Measurements from ENCODE around the gene TRIO. TPM values are rescaled to one million over a fixed set of nuclear protein-coding genes. Genes with fewer than 3 reads are reported as not detected.

The TRIO gene
- total RNA-seq, 2 experiments from 2014 or later, result 3.7 to 4.2 TPM

DNA sequence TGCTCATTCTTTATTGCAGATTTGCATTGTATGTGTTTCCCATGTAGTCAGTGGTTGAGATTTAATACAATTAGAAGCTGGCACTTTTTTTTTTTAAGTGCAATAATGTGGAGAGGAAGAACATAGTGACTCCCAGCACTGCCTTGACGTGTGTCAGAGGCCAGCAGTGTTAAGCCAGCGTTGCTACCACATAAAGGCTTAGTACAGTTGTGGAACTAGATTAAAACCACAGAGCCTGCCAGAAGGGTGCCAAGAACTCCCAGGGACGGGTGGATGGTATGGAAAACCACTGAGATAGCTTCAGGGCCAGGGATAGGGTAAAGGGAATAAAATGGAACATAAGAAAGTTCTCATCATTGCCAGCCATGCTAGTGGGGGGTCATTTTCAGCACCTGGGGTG is 142.9 kb downstream of the TRIO start:
- POLR2A ChIA-PET, result no interaction called here
- Mint-ChIP-seq H3K36me3 (ENCODE audit: low read depth) (no peaks in the 10 kb centered on the region), H3K9me3 (no peaks in the 10 kb centered on the region), H3K4me1 (peaks cover 2% of the 10 kb centered on the region), H3K4me3 (no peak overlapping the region), H3K27me3 (no peaks in the 10 kb centered on the region), H3K27ac (no peak overlapping the region)
- CTCF ChIA-PET, result no interaction called here
- DNase-seq, result no peak

- peaks cover under 1% of the 10 kb centered on the region for H3K4me1 Mint-ChIP-seq
- POLR2A ChIA-PET, result no interaction called here
- CTCF ChIA-PET, result no interaction called here
Observed at GRCh38 chr5:14286574-14287421, 143.7 kb downstream of the TRIO start.

GRCh38 chr5:14292766-14293658 is 149.9 kb downstream of the TRIO start:
- POLR2A ChIA-PET, result no interaction called here

More at GRCh38 chr5:14286574-14287421, 143.7 kb downstream of the TRIO start:
- Mint-ChIP-seq H3K27ac (no peak overlapping the region), H3K36me3 (ENCODE audit: low read depth) (no peaks in the 10 kb centered on the region), H3K9me3 (no peaks in the 10 kb centered on the region), H3K27me3 (no peaks in the 10 kb centered on the region), H3K4me3 (no peak overlapping the region)
- no peak for DNase-seq

GRCh38 chr5:14295610-14296009 is 152.5 kb downstream of the TRIO start:
- H3K4me1 Mint-ChIP-seq, result peaks cover 3% of the 10 kb centered on the region
- no peak for DNase-seq
- no peaks in the 10 kb centered on the region for H3K27me3 Mint-ChIP-seq
- H3K4me3 Mint-ChIP-seq, result no peak overlapping the region
- POLR2A ChIA-PET, result no interaction called here
- no peak overlapping the region for H3K27ac Mint-ChIP-seq
- no peaks in the 10 kb centered on the region for H3K36me3 Mint-ChIP-seq (ENCODE audit: low read depth)
- no peaks in the 10 kb centered on the region for H3K9me3 Mint-ChIP-seq
- CTCF ChIA-PET, result interaction anchor here (0.6 kb wide), 1 partner anchor 757 kb away, joined by 5 read pairs; no protein-coding TSS in a partner anchor

More at GRCh38 chr5:14292766-14293658, 149.9 kb downstream of the TRIO start:
- DNase-seq, result no peak
- Mint-ChIP-seq H3K27ac (no peak overlapping the region), H3K9me3 (no peaks in the 10 kb centered on the region), H3K4me3 (no peak overlapping the region), H3K36me3 (ENCODE audit: low read depth) (no peaks in the 10 kb centered on the region), H3K27me3 (no peaks in the 10 kb centered on the region), H3K4me1 (no peaks in the 10 kb centered on the region)
- CTCF ChIA-PET, result no interaction called here

DNA sequence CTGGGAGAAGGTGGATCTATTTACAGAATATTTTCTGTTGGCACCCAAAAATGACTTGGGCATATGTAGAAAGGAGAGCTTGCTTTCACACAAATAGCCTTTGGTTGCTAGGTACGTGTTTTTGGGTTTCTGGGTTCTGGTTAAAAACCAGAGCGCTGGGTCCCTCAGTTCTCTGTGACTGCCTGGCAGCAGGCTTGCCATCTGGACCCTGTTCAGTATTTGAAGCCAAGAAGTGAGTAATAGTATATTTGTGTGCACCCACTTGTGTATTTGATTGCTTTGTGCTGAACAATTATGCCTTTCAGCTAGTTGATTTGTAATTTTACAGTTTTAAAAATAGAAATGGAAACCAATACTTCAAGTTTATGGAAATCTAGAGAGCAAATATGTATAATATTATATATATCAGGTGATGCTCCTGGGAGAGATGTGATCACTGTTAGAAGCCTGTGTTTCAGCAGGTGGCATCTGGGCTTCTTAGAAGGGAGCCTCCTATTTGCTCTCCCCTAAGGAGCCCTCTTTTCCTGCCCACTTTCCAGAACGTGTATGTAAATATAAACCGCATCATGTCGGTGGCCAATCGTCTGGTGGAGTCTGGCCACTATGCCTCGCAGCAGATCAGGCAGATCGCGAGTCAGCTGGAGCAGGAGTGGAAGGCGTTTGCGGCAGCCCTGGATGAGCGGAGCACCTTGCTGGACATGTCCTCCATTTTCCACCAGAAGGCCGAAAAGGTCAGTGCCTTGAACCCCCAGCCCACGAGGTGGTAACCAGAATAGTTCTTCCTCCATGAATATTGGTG is 153.6 kb downstream of the TRIO start:
- ChIA-PET POLR2A (no interaction called here), CTCF (interaction anchor here (0.6 kb wide), 1 partner anchor 756 kb away, joined by 5 read pairs; no protein-coding TSS in a partner anchor)
- Mint-ChIP-seq H3K36me3 (ENCODE audit: low read depth) (no peaks in the 10 kb centered on the region), H3K27me3 (no peaks in the 10 kb centered on the region), H3K9me3 (no peaks in the 10 kb centered on the region), H3K4me3 (no peak overlapping the region), H3K27ac (no peak overlapping the region), H3K4me1 (peaks cover 3% of the 10 kb centered on the region)
- no peak for DNase-seq

- H3K27ac Mint-ChIP-seq, result no peak overlapping the region
- no peak for DNase-seq
- ChIA-PET CTCF (no interaction called here), POLR2A (no interaction called here)
- H3K4me1 Mint-ChIP-seq, result peaks cover 3% of the 10 kb centered on the region
- H3K9me3 Mint-ChIP-seq, result no peaks in the 10 kb centered on the region
- H3K27me3 Mint-ChIP-seq, result no peaks in the 10 kb centered on the region
- H3K4me3 Mint-ChIP-seq, result no peak overlapping the region
- no peaks in the 10 kb centered on the region for H3K36me3 Mint-ChIP-seq (ENCODE audit: low read depth)
Observed at GRCh38 chr5:14297697-14298096, 154.6 kb downstream of the TRIO start.

DNA sequence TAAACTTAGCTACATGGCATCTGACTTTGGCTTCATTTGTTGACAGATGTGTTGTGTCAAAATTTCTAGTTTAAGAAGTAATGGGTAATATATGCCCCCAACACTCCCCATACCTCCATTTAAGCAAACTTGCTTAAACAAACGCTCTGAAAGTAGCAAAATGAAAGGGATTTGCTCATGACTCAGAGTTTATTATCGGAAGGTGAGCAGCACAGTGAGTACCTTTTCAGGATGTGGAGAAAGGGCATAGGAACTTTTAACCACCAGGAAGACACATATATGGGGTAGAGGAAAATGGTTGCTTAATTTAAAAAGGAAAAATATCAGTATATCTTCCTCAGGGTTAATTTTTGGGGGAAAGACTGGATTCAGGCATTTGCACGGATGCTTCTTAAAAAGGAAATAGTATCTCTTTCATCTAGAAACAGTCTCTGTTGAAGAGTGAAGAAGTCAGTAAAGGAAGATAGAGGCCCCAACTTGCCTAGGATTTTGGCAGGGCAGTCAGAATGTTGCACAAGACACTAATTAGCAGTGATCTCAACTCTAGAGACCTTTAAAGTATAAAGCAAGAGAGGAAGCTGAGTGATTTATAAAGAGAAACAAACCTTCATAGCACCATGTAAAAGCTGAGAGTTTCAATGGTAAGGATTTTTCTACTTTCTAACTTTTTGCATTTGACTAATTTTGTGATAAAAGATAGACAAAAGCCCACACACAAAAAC is 155.1 kb downstream of the TRIO start:
- H3K9me3 Mint-ChIP-seq, result no peaks in the 10 kb centered on the region
- POLR2A ChIA-PET, result no interaction called here
- no peaks in the 10 kb centered on the region for H3K36me3 Mint-ChIP-seq (ENCODE audit: low read depth)
- H3K27ac Mint-ChIP-seq, result no peak overlapping the region
- CTCF ChIA-PET, result no interaction called here
- no peaks in the 10 kb centered on the region for H3K27me3 Mint-ChIP-seq
- peaks cover 3% of the 10 kb centered on the region for H3K4me1 Mint-ChIP-seq
- DNase-seq, result no peak
- H3K4me3 Mint-ChIP-seq, result no peak overlapping the region

DNA sequence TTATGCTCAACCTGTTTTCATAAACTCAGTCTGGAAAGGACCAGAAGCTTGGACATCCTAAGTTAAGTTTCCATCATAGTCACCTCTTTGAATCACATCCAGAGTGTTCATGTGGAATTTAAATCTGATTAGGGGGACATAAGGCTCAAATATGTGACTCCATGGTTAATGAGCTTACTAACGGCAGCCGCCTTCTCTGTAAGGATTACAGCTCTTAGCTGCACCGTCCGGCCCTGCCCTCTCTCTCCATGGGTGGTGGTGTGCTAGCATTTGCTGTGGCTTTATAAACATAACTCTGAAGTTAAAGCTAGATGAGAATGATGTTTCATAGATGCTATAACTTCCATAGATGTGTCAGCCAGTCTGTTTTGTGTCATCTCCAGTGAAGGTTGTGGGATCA is 156.5 kb downstream of the TRIO start:
- ChIA-PET POLR2A (no interaction called here), CTCF (no interaction called here)
- H3K27ac Mint-ChIP-seq, result no peak overlapping the region
- no peaks in the 10 kb centered on the region for H3K27me3 Mint-ChIP-seq
- no peak overlapping the region for H3K4me3 Mint-ChIP-seq
- no peak for DNase-seq
- H3K4me1 Mint-ChIP-seq, result peaks cover 3% of the 10 kb centered on the region
- H3K36me3 Mint-ChIP-seq (ENCODE audit: low read depth), result no peaks in the 10 kb centered on the region
- H3K9me3 Mint-ChIP-seq, result no peaks in the 10 kb centered on the region

DNA sequence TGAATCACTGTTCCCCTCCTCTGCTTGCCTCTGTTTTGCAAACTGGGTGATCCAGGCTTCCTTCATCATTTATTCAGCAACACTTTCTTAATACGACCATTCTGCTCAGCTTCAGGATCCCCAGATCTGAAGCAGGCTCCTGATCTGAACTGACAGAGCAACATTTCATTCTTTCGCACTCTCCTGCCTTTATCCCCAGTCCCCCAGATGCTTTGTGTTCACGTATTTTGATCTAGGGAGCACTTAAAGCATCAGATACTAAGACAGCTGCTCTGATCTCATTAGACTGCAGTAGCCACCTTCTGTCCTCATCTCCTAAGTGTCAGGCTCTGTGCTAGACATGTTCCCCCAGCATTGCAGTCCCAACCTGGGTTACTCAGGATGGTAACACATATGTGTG is 158.0 kb downstream of the TRIO start:
- Mint-ChIP-seq H3K9me3 (no peaks in the 10 kb centered on the region), H3K4me1 (peaks cover 3% of the 10 kb centered on the region), H3K27me3 (no peaks in the 10 kb centered on the region), H3K27ac (no peak overlapping the region), H3K4me3 (no peak overlapping the region), H3K36me3 (ENCODE audit: low read depth) (no peaks in the 10 kb centered on the region)
- ChIA-PET POLR2A (no interaction called here), CTCF (no interaction called here)
- DNase-seq, result no peak

DNA sequence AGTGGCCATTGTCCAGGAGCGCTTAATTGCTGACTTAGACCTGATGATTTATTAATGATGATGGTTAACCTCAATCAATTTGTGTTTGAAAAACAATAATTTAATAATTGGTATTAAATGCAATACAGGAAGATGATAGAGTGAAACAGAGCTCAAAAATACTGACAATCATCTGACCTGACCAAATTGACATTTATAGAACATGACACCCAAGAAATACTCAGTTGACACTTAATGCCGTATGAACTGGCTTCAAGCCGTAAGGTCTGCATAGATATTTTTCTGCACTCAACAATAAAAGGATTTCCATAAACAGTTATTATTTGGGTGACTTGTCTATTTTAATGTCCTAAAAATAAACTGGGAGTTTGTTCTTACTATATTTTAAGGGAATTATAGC is 159.2 kb downstream of the TRIO start:
- DNase-seq, result no peak
- Mint-ChIP-seq H3K27ac (no peak overlapping the region), H3K4me1 (peaks cover 3% of the 10 kb centered on the region), H3K27me3 (no peaks in the 10 kb centered on the region), H3K36me3 (ENCODE audit: low read depth) (no peaks in the 10 kb centered on the region), H3K4me3 (no peak overlapping the region), H3K9me3 (no peaks in the 10 kb centered on the region)
- POLR2A ChIA-PET, result no interaction called here
- CTCF ChIA-PET, result no interaction called here

DNA sequence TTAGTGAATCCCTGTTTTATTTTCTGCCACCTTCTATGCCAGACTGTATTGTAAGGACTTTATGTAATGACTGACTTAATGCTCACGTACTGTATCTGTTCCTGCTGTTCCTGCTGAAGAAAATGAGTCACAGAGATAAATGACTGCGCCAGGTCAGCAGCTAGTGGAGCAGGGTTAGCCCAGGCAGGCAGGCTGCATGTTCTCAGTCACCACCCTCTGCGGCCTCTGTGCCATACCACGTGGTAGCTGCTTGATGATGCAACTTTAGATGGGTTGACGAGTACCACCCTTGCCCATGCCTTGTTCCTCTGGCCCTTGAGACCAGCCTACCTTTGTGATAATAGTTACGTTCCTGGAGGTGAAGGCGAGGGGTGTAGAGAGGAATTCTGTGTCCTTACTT is 161.9 kb downstream of the TRIO start:
- H3K27ac Mint-ChIP-seq, result no peak overlapping the region
- no peaks in the 10 kb centered on the region for H3K4me1 Mint-ChIP-seq
- no peak overlapping the region for H3K4me3 Mint-ChIP-seq
- H3K36me3 Mint-ChIP-seq (ENCODE audit: low read depth), result no peaks in the 10 kb centered on the region
- peaks cover 2% of the 10 kb centered on the region for H3K9me3 Mint-ChIP-seq
- CTCF ChIA-PET, result no interaction called here
- no peaks in the 10 kb centered on the region for H3K27me3 Mint-ChIP-seq
- DNase-seq, result no peak
- POLR2A ChIA-PET, result no interaction called here

GRCh38 chr5:14306329-14306815 is 163.2 kb downstream of the TRIO start:
- CTCF ChIA-PET, result no interaction called here
- DNase-seq, result no peak
- H3K27me3 Mint-ChIP-seq, result no peaks in the 10 kb centered on the region
- no peak overlapping the region for H3K4me3 Mint-ChIP-seq
- no peaks in the 10 kb centered on the region for H3K36me3 Mint-ChIP-seq (ENCODE audit: low read depth)
- H3K27ac Mint-ChIP-seq, result no peak overlapping the region
- POLR2A ChIA-PET, result no interaction called here
- peaks cover 2% of the 10 kb centered on the region for H3K9me3 Mint-ChIP-seq
- no peaks in the 10 kb centered on the region for H3K4me1 Mint-ChIP-seq
